ENCODE data around the gene FXYD6.

- TF ChIP-seq, protein P1, sequence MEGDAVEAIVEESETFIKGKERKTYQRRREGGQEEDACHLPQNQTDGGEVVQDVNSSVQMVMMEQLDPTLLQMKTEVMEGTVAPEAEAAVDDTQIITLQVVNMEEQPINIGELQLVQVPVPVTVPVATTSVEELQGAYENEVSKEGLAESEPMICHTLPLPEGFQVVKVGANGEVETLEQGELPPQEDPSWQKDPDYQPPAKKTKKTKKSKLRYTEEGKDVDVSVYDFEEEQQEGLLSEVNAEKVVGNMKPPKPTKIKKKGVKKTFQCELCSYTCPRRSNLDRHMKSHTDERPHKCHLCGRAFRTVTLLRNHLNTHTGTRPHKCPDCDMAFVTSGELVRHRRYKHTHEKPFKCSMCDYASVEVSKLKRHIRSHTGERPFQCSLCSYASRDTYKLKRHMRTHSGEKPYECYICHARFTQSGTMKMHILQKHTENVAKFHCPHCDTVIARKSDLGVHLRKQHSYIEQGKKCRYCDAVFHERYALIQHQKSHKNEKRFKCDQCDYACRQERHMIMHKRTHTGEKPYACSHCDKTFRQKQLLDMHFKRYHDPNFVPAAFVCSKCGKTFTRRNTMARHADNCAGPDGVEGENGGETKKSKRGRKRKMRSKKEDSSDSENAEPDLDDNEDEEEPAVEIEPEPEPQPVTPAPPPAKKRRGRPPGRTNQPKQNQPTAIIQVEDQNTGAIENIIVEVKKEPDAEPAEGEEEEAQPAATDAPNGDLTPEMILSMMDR (conservative IDR thresholded peaks at IDR 0.05) = no peak
- no peak for TF ChIP-seq ZFX (IDR thresholded peaks at IDR 0.05)
These were observed 42.9 kb upstream of the FXYD6 start for GRCh38 chr11:117919341-117919740.

Measured in C4-2B (cell line).